NCI-H226 (cell line): ENCODE measurements around the gene SLC35A1.

ENCODE experiments used
- DNase-seq: peaks from one replicate; pipeline ENCODE4 v3.0.0-alpha.2; 2015

Gene SLC35A1

DNA sequence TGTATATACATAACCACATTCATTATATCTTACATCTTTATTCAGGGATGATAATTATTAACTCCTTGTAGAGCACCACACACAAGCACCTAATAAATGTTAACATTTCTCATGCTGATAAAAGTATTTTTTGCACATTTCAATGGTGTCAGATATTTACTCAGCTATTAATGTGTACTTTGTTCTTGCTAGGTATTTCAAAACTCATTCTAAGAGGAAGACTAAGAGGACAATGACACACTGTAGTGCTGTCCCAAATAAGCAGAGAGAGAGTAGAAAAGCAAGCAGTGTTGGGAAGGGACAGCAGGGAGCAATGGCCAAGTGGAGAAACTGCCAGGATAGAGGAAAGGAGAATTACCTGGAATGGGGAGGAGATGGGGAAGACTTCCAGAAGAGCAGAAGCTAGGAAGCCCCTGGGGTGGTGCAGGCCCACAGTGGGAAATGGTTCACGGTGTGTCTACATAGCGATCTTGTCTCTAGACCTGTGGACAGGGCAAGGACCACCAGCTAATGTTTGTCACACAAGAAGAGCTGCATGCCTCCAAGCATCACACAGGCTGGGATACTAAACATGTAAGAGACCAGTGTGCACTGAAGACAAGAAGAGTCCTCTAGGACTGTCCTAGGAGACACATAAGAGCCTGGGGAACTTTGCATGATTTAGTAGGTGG, 61.7 kb downstream of the SLC35A1 start:
- no peak for DNase-seq

DNA sequence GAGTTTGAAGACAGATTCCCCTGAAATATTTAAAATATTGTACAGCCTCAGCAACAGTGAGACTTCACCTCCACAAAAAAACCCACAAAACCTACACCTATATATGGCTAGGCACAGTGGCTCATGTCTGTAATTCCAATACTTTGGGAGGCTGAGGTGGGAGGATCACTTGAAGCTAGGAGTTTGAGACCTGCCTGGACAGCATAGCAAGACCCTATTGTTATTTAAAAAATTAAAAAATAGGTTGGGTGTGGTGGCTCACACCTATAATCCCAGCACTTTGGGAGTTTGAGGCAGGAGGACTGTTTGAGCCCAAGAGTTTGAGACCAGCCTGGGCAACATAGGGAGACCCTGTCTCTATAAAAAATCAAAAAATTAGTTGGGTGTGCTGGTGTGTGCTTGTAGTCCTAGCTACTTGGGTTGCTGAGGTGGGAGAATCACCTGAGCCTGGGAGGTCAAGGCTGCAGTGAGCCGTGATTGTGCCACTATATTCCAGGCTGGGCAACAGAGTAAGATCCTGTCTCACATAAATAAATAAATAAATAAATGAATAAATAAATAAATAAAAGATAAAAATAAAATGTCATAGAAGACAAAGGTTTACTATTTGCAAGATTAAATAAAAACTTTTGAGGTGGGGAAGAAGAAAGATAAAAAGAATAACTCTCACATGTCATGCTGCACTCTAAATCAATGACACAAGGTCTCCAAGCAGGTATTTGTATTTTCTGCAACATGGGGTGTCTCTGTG, 65.9 kb downstream of the SLC35A1 start:
- DNase-seq, result no peak

DNA sequence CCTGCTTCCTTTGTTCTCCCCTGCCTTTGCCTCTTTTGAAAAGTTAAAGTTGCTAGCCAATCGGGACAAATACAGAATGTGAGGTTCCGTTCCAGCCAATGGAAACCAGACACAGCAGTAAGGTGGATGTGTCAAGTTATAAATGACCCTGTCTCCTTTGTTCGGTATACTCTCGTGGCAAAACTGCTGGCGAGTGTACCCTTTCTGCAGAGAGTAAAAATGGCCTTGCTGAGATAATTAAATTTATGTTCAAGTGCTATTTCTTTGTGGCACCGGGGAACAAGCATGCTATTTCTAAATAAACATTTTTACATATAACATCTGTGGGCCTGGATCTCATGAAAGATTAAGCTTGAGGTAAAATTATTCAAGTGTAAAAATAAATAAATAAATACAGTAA, 66.8 kb downstream of the SLC35A1 start:
- DNase-seq, result no peak

DNA sequence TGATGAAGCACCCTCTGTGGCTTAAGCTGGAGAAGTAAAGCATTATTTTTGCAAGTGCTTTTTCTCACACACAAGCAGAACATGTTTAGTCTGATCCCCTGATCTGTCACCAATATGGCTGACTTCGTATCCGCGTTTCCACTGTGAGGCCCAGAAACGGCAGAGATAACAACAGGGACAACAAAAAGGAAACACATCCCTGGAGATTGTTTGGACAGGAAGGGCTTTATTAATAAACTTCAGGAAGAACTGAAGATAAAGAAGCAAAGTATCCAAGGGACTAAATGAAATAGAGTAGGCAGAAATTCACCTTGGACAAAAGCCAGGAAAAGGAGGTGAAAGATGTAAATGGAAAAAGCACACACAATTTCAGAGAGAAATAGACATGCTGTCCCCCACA, 67.8 kb downstream of the SLC35A1 start:
- DNase-seq, result no peak

DNA sequence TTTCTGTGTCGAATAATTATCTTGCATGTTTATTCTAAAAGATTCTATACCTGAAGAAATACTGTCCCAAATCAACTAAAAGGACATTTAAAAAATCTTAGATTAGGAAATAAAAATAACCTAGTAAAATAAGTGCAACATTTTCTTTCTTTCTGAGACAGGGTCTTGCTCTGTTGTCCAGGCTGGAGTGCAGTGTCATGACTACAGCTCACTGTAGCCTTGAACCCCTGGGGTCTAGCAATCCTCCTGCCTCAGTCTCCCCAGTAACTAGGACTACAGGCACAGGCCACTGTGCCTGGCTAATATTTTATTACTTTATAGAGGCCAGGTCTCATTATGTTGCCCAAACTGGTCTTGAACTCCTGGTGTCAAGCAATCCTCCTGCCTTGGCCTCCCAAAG, 68.3 kb downstream of the SLC35A1 start:
- no peak for DNase-seq

DNA sequence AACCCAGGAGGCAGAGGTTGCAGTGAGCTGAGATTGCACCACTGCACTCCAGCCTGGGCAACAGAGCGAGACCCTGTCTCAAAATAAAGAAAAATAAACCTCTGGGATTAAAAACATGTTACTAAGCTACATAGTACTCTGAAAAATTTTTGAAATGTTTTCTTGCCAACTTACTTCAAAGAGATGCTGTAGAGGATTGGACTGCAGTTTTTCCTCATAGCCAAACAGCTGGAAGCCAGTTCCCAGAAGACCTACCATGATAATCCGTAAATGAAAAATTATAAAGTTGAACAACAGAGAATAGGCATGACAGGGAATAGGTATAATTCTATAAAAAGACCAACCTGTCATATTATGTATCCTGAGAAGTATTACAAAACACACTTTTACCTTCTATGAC, 69.0 kb downstream of the SLC35A1 start:
- DNase-seq, result no peak

DNA sequence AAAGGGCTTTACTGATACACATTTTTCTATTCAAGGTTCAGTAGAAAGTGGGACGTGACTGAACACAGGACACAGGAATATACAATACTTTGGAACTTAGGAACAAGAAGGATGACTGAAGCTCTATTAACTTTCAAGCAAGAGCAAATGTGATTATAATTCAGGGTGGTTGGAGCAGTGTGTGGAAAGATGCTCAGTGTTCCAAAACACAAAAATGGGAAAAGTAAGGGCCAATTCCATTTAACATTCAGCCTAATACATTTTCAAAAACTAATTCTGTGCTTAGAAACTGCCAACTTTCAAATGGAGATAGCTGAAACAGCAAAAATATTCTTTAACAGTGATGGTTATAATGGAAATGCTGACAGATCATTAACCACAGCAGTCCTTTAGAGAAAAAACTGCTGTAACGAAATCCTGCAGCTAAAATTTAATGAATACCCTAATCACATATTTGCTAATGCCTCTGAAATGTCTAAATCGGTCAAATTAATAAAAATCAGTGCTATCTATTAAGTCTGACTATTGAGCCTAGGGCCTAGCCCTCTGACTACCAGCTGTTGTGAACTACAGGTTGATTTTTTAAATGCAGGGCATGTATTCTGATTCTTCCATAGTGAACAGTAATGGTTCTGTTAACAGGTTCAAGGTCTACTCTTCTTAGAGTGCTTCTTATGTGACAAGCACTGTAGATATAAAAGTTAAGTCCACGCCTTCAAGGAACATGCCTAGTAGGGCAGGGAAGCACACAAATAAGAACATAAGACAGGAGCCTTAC, 71.1 kb downstream of the SLC35A1 start:
- no peak for DNase-seq

DNA sequence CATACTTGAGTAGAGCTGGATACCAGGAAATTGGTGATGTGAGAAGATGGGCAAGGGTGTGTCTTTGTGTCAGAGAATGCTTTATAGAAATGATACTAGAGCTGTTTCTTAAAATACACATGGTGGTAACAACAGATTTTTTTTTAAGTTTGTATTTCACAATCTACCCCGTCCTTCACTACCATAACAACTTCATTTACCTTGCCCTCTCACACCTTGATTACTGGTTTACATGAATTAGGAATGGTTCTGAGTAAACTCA, 71.6 kb downstream of the SLC35A1 start:
- no peak for DNase-seq

DNA sequence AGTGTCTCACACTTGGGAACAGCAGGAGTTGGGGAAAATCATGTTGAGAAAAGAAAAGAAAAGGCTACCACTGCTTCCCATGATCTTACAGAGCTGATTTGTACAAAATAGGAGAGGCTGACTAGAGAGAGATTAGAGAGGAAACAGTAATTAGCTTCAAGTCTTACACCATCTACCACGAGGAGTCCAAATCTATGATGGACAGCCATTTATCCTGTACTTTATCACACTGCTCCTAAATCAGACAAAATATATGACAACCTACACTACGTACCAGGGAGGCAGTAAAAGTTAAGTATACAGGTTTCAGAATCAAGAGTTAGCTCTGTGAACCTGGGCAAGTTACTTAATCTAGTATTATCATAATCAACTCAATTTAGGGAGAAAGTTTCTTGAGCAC, 79.0 kb downstream of the SLC35A1 start:
- no peak for DNase-seq

DNA sequence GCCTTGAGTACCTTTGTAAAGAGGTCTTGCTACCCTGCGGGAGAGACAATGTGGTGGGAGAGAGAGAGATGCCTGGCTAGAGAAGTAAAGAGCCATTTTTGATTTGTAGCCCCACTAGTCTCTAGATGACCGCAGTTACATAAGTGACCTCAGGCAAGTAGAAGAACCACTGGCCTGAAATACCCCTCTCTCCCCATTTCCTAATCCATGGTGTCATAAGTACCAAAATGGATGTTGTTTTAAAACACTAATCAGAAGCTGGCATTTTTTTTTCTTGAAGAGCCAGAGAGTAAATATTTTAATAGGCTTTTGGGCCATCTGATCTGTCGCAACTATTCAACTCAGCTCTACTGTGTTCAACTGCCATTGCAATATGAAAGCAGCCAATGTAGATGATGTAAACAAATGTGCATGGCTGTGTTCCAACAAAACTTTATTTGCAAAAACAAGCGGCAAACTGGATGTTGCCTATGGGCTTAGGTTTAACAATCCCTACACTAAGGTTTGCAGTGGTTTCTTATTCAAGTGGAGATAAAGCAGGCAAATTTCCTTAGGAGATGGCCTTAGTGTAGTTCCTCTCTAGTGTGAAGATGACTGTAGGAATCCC, 80.5 kb downstream of the SLC35A1 start:
- no peak for DNase-seq

DNA sequence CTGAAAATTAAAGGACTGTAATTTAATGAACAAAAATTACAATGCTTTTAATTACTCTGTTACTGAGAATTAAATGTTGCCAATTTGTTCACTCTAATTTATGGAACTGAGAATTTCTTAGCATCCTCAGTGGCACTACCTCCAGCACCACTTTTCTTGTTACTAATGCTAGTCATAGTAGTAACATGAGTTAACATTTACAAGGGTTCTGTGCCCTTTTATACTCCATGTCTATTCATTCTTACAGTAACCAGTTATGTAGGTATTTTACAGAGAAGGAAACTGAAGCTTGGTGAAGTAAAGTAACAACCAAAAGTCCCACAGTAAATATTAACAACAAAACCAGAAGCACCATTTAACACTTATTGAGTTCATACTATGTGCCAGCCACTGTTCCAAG, 82.7 kb downstream of the SLC35A1 start:
- DNase-seq, result no peak

DNA sequence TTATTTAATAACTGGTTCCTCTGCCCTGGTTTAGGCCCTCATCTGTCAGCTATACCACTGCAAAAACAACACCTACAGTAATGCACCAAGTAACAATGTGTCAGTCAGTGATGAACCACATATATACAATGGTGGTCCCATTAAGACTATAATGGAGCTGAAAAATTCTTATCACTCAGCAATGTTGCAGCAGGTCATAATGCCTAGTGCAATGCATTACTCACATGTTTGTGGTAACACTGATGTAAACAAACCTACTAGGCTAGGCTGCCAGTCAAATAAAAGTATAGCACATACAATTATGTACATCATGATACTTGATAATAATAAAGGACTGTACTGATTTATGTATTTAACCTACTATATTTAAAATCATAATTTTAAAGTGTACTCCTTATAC, 85.7 kb downstream of the SLC35A1 start:
- DNase-seq, result no peak

DNA sequence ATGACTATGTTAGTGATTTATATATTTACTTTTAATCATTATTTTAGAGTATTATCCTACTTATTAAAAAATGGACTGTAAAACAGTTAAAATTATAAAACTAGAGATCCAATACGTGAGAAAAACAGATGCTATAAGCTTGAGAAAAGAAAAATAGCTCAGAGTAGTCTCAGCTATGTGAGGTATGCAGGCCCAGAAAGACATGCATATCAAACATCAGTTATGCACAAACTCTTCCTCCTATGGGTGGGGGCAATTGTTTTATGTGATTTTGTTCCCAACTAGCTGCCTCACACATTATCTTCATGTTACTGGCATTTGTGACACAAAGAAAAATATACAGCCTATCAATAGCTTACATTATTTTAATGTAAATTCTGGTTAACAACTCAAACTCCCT, 88.2 kb downstream of the SLC35A1 start:
- DNase-seq, result no peak
